Putamen (tissue), 1 donor: ENCODE data around the gene ARHGEF2.
A peak's percentile ranks its signal among the peaks of the same experiment; 100 is the strongest.
"Not testable (repeated sequence)": the region's sequence is repeated elsewhere in the genome, so short reads cannot be mapped to it uniquely, and the experiment has no call there.

ENCODE experiments used
- DNase-seq: peaks from one replicate; pipeline ENCODE4 v3.0.0-alpha.2; 2016; ENCODE audit warnings: low spot score

ARHGEF2 gene

GRCh38 chr1:155990005-155990739 lies 11.8 kb upstream of the ARHGEF2 start:
- no peak for DNase-seq

GRCh38 chr1:155989242-155990004 lies 11.1 kb upstream of the ARHGEF2 start:
- DNase-seq: peak; percentile 82

- not testable (repeated sequence) for DNase-seq
Measured at GRCh38 chr1:155984903-155985645, 6.7 kb upstream of the ARHGEF2 start.

GRCh38 chr1:155984341-155984740 lies 6.0 kb upstream of the ARHGEF2 start:
- DNase-seq: no peak

- DNase-seq: no peak
Measured at GRCh38 chr1:155983191-155984024, 5.1 kb upstream of the ARHGEF2 start.

DNA sequence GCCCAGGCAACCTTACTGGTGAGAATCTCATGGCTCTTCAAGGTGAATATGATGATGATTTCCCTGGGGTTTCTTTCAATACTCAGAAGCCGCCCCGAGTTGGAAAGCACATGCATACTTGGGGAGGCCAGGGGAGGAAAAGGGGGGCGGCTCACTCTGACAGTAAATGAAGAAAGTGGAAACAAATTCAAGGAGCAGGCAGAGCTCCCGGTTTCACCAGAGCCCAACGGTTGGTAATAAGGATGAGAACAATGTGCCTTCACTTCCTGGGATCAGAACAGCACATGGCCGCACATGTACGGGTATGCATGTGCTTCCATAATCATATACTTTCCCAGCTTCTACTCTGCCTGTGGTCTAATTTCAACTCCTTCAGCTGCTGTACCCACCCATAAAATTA lies 3.8 kb upstream of the ARHGEF2 start:
- no peak for DNase-seq

- DNase-seq: no peak
Measured at GRCh38 chr1:155981266-155982088, 3.1 kb upstream of the ARHGEF2 start.

DNA sequence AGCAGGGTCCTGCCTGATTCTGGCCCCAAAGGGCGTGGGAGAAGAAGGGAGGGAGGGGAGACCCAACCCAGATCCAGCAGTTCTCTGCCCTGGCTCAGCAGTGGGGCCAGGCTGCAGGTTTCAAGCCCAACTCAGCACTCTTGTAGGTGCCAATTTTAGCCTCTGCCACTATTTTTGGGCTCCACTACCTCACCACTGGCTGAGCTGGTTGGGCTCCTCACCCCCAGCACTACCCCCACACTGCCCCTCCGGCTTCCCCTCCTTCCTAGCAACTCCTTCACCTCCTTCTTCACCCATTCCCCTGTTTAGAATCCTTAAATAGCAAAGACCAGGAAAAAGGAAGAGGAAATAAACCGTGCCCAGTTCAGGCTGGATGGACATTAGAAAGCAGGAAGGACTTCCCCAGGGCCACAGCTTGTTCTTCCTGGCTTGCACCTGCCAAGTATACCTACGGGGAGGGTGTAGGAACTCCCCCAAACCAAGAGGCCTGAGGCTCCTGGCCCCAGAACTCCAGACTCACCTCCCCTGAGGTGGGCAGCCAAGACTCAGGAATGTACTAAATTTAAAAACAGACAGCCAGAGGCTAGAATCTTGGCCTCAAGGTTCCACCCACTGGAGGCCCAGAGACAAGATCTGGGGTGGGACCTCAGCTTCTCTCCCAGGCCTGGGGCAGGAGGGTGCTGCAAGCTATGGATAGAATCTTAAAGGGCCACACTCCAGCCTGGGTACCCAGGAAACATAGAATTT lies 1.4 kb upstream of the ARHGEF2 start:
- no peak for DNase-seq

DNA sequence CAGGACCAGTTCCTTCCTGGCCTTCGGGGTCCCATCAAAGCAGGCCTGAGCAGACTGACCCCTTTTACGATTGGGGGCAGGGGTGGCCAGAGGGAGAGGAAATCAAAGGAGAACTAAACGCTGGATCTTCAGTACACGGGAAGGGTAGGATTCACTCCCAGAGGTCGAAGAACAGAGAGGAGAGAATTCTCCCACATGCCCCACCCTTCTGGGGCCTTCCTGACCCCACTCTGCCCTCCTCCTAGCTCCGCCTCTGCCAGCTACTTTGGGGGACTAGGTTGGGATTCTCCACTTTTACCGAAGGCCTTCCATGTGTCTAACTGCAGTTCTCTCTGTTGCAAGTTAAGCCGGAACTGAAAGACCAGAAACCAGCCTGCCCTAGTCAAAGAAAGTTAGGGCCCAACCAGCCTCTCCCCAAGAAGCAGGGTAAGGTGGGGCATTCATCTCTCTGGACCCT lies 654 bp upstream of the ARHGEF2 start:
- no peak for DNase-seq

- no peak for DNase-seq
Measured at GRCh38 chr1:155977690-155978324, 540 bp downstream of the ARHGEF2 start.

GRCh38 chr1:155976913-155977689 lies 1.2 kb downstream of the ARHGEF2 start:
- no peak for DNase-seq

DNA sequence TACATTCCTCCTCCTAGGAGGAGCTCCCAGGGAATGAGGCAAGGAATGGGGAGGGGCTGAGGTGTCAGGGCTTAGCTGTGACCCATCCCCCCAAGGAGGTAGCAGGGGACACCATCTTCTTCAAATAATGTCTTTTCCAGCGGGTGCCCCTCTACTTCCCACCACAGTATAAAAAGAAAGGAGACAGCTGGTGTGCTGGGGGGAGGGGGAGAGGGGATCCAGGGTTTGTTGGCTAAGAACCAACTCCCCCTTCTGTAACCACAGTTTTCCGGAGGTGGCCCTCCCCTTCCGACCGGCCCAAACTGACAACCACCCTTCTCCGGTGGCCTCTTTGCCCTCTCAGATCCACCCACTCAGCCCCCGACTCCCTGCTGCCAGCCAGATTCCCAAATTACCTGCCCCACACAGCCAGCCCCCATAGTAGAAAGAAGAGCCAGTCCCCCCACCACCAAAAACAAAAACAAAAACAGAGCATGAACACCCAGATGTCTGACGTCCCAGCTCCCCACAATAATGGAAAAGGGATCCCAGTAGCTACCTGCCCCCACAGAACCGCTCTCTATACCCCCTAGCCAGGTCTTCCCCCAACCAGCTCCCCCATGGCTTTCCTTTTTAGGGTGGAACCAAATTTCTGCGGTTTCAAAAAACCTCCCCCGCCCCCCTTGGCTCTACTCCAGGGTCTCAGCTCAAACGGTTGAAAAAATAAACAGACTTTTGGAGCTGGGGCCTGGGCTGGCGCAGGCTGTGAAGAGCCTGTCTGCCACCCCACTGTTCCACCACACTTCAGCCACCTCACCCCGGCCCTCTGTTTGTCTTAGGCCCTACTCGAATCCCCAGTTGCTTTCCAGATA lies 2.1 kb downstream of the ARHGEF2 start:
- no peak for DNase-seq

GRCh38 chr1:155975375-155976061 lies 2.8 kb downstream of the ARHGEF2 start:
- no peak for DNase-seq

- DNase-seq: peak; percentile 93
Measured at GRCh38 chr1:155974208-155975115, 3.9 kb downstream of the ARHGEF2 start.

GRCh38 chr1:155973723-155974122 lies 4.6 kb downstream of the ARHGEF2 start:
- no peak for DNase-seq
